HFF-Myc (cell line): Measurements from ENCODE around the gene VTI1A.
"Not testable (repeated sequence)": the region's sequence is repeated elsewhere in the genome, so short reads cannot be mapped to it uniquely, and the experiment has no call there.

Experiments used
- DNase-seq: peaks from one replicate; pipeline ENCODE4 v3.0.0-alpha.2; 2011; ENCODE audit warnings: low read depth; ENCODE audit errors: extremely low read depth
- H3K4me3 ChIP-seq: replicated peaks from 2 replicates; pipeline ENCODE4 v1.5.1; 2011; ENCODE audit warnings: low read depth, mild to moderate bottlenecking, control low read depth, low read length
- TF ChIP-seq, protein P1 (sequence below): IDR thresholded peaks from 2 replicates; pipeline ENCODE4 v1.5.1; 2012; ENCODE audit warnings: mild to moderate bottlenecking, low read depth, low read length, control low read depth; ENCODE audit errors: missing control alignments

VTI1A gene

DNA sequence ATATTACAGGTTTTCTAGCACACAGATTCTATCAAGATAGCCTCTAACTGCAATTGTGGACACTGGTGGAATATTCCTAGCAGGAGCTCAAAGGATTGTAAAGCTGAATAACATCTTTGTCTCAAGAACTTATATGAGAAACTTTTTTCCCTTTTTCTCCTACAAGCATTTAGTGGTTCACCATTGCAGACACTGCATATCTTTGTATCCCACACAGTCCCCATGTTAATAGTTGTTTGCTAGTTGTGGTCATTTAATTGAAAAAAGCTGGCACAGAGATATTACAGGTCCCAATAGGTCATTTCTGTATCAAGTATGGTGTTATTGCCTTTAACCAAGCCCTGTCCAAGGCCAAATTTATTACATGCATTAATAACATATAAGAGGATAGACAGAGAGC lies 276.9 kb downstream of the VTI1A start:
- DNase-seq, result no peak
- TF ChIP-seq, protein P1, sequence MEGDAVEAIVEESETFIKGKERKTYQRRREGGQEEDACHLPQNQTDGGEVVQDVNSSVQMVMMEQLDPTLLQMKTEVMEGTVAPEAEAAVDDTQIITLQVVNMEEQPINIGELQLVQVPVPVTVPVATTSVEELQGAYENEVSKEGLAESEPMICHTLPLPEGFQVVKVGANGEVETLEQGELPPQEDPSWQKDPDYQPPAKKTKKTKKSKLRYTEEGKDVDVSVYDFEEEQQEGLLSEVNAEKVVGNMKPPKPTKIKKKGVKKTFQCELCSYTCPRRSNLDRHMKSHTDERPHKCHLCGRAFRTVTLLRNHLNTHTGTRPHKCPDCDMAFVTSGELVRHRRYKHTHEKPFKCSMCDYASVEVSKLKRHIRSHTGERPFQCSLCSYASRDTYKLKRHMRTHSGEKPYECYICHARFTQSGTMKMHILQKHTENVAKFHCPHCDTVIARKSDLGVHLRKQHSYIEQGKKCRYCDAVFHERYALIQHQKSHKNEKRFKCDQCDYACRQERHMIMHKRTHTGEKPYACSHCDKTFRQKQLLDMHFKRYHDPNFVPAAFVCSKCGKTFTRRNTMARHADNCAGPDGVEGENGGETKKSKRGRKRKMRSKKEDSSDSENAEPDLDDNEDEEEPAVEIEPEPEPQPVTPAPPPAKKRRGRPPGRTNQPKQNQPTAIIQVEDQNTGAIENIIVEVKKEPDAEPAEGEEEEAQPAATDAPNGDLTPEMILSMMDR, result no peak
- H3K4me3 ChIP-seq, result no peak overlapping the region

DNA sequence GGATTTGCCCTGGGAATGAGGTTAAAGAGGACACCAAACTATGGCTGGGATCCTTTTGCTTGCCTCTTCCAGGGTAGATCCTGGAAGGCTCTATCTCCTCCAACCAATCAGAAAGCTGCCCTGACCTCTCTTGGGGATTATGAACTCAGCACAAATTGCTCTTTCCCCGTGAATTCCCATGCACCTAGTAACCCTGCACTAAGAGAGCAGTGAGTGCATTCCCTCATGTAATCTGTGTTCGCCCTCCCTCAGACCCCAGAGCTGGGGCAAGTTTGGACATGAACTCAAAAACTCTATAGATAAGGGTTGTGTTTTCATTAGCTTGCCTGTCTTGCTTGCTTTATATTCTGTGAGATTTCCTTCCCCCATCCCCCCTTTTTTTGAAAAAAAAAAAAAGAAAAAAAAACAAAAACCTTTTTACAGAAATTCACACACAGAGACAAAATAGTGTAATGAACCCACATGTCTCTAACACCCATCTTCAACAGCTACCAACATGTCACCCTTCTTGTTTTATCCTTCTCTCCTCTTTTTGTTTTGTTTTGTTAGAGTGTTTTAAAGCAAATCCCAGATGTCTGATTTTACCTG lies 277.5 kb downstream of the VTI1A start:
- no peak overlapping the region for H3K4me3 ChIP-seq
- TF ChIP-seq, protein P1, result no peak
- no peak for DNase-seq

DNA sequence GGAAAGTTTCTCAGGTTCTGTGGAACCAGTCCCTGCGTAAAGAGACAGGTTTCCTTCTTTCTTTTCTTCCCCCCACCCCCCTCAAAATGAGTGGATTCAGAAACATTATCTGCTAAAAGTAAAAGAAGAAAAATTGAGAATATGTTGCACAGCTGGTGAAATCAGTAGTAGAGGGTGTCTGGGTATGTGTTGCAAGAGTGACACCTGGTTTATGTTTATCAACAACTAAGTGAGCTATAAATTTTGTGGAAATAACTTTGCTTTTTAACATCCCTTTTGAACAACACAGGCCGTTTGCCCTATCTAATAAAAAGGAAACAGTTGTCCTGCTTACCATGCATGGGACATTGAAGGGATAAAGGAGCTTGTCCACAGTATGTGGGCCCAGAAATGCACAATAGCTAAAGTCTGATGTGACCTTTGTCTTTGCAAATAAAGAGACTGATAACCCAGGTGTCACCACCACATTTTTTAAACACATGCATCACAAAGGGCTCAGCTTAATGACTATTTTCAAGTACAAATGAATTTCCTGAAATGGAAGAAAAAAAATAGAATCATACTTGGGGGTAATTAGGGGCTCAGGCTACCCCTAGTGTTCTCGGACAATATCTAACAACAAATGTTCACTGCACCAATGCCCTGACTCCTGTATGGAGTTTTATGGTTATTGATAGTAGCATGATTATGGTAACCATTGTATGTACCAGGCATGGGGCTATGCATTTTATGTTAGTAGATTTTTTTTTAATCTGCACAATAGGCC lies 281.3 kb downstream of the VTI1A start:
- TF ChIP-seq, protein P1, result no peak
- H3K4me3 ChIP-seq, result no peak overlapping the region
- no peak for DNase-seq

DNA sequence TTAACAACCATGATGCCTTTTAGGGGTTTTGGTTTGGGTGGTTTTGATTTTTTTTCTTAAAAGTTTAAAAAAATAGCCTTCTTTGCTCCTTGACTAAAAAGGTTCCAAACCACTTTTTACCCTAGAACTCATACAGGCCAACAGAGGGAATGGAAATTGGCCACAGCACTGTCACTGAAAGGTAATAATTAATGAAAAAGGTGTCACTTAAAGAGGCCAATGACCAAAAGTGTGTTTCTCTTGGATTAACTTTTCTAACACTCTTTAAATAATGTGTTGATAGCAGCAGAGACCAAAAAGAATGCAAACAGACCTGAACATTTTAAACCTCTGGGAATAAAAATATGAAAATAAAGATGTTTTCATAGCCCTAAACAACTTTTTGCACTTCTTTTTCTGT lies 282.0 kb downstream of the VTI1A start:
- TF ChIP-seq, protein P1, result no peak
- H3K4me3 ChIP-seq, result no peak overlapping the region
- no peak for DNase-seq

DNA sequence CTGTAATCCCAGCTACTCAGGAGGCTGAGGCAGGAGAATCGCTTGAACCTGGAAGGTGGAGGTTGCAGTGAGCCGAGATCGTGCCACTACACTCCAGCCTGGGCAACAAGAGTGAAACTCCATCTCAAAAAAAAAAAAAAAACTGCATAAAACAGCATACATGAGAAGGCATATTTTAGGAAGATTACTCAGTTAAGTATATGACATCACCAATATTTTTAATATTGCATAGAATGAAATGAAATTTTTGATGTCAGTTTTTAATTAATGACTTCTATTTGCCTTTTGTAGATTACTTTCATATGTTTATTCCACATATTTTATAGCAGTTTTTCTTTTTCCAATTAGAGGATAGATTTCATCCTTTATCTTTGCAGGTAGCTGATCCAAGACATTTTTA lies 284.4 kb downstream of the VTI1A start:
- not testable (repeated sequence) for DNase-seq, H3K4me3 ChIP-seq

DNA sequence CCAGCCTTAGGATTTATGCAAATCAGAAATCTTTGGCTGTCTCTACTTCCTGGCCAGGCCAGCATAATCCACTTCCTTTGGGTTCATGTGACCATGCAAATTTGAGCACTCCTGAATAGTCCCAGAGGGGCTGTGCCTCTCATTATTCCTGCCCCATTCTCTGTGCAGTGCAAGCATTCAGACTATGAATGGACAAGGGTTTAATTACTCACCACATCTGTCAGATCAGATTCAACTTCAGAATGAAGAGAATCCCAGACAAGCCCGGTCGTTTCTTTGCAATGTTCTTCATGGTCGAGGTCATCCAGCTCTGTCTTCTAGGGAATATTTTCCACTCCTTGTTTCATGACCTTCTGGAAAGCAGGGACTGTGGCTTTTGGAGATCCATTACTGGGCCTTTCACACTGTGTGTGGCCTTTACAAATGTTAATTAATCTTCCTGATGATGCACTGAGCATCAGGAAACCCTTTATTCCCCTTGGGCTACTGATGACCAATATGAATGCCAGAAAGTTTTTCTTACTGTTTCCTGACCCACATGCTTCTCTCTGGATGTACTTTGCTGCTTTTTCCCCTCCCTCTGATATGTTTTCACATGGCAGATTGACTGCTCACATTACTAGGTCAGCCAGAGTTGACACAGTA lies 285.4 kb downstream of the VTI1A start:
- H3K4me3 ChIP-seq, result no peak overlapping the region
- TF ChIP-seq, protein P1, result no peak
- no peak for DNase-seq

DNA sequence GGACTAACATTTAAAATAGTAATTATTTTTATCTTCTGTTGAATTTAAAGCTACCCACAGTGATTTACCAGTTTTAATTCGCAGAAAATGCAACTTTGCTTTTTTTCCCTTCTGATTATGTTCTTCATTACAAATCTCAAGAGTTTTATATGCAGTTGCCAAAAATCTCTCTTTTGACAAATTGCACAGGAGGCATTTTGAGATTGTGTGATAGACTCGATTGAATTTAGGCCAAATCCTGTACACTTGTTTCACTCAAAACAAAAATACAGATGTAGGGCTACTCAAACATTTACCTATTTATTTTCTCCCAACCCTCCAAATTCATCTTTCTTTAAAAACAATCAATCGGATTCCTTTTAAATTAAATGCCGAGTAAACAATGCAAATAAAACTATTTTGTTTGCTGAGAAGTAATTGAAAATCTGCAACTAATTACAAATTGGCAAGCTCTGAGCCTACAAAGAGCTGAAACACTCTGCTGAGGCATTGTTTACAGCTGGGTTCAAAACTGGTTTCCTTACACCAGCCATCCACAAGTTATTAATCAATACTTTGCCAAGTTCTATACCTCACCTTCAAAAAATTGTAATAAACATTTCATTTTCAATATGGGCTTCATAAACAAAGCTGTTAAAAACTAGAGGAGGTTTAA lies 288.2 kb downstream of the VTI1A start:
- TF ChIP-seq, protein P1, result no peak
- no peak for DNase-seq

More for the DNA sequence above, 288.2 kb downstream of the VTI1A start:
- H3K4me3 ChIP-seq, result no peak overlapping the region
